ENCODE results near the gene XRCC3. TPM values are rescaled to one million over a fixed set of nuclear protein-coding genes. Genes with fewer than 3 reads are reported as not detected.

The XRCC3 gene
- 34.3 and 43.4 TPM in 2 replicates for total RNA-seq

GRCh38 chr14:103715052-103716000 lies at the start of gene XRCC3, which contains the start of gene ZFYVE21:
TSS of gene XRCC3 (minus strand) at chr14:103715451. CDS start at chr14:103711087, 4,364 bp downstream.
TSS of gene ZFYVE21 (plus strand) at chr14:103715810. CDS start at chr14:103715842, 32 bp downstream.

Other genes with a start within 250 kb of the XRCC3 start
- 87.7 and 104 TPM in 2 replicates for gene CKB, start 192.6 kb downstream of the XRCC3 start, total RNA-seq
- gene TRMT61A, start 186.3 kb downstream of the XRCC3 start, total RNA-seq = 7.7 and 9.8 TPM in 2 replicates
- gene BAG5, start 152.8 kb downstream of the XRCC3 start, total RNA-seq = 14.4 and 15.6 TPM in 2 replicates
- gene COA8, start 152.5 kb downstream of the XRCC3 start, total RNA-seq = 28.2 and 29.3 TPM in 2 replicates
- gene KLC1, start 86.2 kb downstream of the XRCC3 start, total RNA-seq = 139 and 162 TPM in 2 replicates
- gene ZFYVE21, start 359 bp upstream of the XRCC3 start, total RNA-seq = 45.6 and 52.3 TPM in 2 replicates
- gene PPP1R13B, start 132.1 kb upstream of the XRCC3 start, total RNA-seq = 1.6 and 1.7 TPM in 2 replicates
- gene TDRD9, start 213.0 kb upstream of the XRCC3 start, total RNA-seq = 0.15 and 0.84 TPM in 2 replicates
- gene RD3L, start 227.1 kb upstream of the XRCC3 start, total RNA-seq = not detected in 2 replicates

Measured in bronchus fibroblast of lung (primary cell).